Common myeloid progenitor, CD34-positive (primary cell): ENCODE data around the gene AJM1.

Experiments
- CTCF ChIA-PET: fragments of 350-600 bp; sonication (Branson Sonifier 250); formaldehyde crosslinking; loops from one replicate; lab custom pipeline; 2021; ENCODE audit warnings: antibody characterized with exemption; lab: Charles Lee
- POLR2A ChIA-PET: fragments of 350-600 bp; sonication (Branson Sonifier 250); formaldehyde crosslinking; loops from one replicate; lab custom pipeline; 2021; ENCODE audit warnings: antibody characterized with exemption; lab: Charles Lee
- DNase-seq, 3 donors: peaks; one replicate each; pipeline versions ENCODE4 v3.0.0 to v3.0.0-alpha.2; 2013
- H3K27ac ChIP-seq, 2 experiments: 1 replicate in 1 of 2; 2 replicates in 1 of 2; pipeline ENCODE4 v1.7.0; 2013; ENCODE audit warnings: inconsistent platforms in 2 of 2, low read length in 2 of 2, mild to moderate bottlenecking in 2 of 2, low read depth in 1 of 2, moderate library complexity in 1 of 2; ENCODE audit not compliant: severe bottlenecking in 2 of 2, insufficient read depth in 1 of 2, poor library complexity in 1 of 2
- H3K27me3 ChIP-seq, 5 experiments: replicated peaks in 2 of 5; 1 replicate in 3 of 5; 2 replicates in 2 of 5; pipeline versions ENCODE4 v1.6.1 to v1.7.0; 2013; ENCODE audit warnings: low read length in 4 of 5, mild to moderate bottlenecking in 2 of 5, moderate library complexity in 2 of 5, inconsistent platforms in 1 of 5; ENCODE audit not compliant: insufficient read depth in 5 of 5, control insufficient read depth in 4 of 5
- H3K36me3 ChIP-seq, 4 experiments: 1 replicate in 2 of 4; 2 replicates in 2 of 4; pipeline versions ENCODE4 v1.6.1 to v1.7.0; 2013; ENCODE audit warnings: low read length in 3 of 4, control low read depth in 1 of 4, mild to moderate bottlenecking in 1 of 4; ENCODE audit not compliant: control insufficient read depth in 4 of 4, insufficient read depth in 4 of 4
- H3K4me1 ChIP-seq, 4 experiments: 1 replicate in 3 of 4; 2 replicates in 1 of 4; pipeline versions ENCODE4 v1.6.1 to v1.7.1; 2013; ENCODE audit warnings: low read length in 3 of 4, mild to moderate bottlenecking in 3 of 4, control low read depth in 1 of 4, inconsistent platforms in 1 of 4, moderate library complexity in 1 of 4; ENCODE audit not compliant: control insufficient read depth in 4 of 4, insufficient read depth in 4 of 4; ENCODE audit errors: control extremely low read depth in 1 of 4
- H3K4me3 ChIP-seq, 7 experiments: 1 replicate in 4 of 7; 2 replicates in 3 of 7; pipeline versions ENCODE4 v1.5.1 to v1.7.0; 2013; ENCODE audit warnings: mild to moderate bottlenecking in 7 of 7, low read length in 6 of 7, moderate library complexity in 6 of 7, inconsistent platforms in 2 of 7, low read depth in 2 of 7, control low read depth in 1 of 7; ENCODE audit not compliant: insufficient read depth in 4 of 7, control insufficient read depth in 1 of 7; ENCODE audit errors: extremely low read depth in 1 of 7
- H3K9me3 ChIP-seq, 5 experiments: 1 replicate in 4 of 5; 2 replicates in 1 of 5; pipeline versions ENCODE4 v1.6.1 to v1.7.1; 2013; ENCODE audit warnings: low read length in 4 of 5, mild to moderate bottlenecking in 2 of 5, inconsistent platforms in 1 of 5, low read depth in 1 of 5, moderate library complexity in 1 of 5; ENCODE audit not compliant: control insufficient read depth in 4 of 5, insufficient read depth in 2 of 5; ENCODE audit errors: control extremely low read depth in 1 of 5
- WGBS: methylation state at CpG from one replicate; pipeline ENCODE4 v1.1.5; 2013; ENCODE audit not compliant: insufficient coverage; 5-methylcytosine and 5-hydroxymethylcytosine counted together

AJM1 gene

DNA sequence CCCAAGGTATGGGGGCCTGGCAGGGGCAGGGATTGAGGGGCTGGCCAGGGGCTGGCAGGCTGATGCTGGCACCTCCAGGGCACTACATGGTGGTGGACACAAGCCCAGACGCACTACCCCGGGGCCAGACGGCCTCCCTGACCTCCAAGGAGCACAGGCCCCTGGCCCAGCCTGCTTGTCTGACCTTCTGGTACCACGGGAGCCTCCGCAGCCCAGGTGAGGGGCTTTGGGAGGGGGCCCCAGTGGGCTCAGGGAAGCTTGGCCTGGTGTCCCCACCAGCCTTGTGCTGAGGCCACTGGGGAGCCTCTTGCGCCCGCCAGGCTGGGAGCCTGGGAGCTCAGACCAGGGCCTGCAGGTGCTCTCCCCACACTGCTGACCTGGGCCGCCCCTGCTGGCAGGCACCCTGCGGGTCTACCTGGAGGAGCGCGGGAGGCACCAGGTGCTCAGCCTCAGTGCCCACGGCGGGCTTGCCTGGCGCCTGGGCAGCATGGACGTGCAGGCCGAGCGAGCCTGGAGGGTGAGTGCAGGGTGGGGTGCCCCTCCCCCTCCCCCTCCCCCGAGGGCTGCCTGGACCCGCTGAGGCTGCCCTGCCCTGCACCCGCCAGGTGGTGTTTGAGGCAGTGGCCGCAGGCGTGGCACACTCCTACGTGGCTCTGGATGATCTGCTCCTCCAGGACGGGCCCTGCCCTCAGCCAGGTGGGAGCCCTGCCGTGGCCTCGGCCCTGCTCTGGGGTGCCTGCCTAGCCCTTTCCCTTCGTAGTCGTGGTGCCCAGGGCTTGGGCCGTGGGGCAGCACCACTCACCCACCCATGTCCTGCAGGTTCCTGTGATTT lies 15.5 kb downstream of the AJM1 start:
- Histone ChIP-seq H3K9me3 (no peaks in the 10 kb centered on the region), H3K27ac (no peak overlapping the region), H3K27me3 (no peaks in the 10 kb centered on the region), H3K36me3 (peaks cover 0 to 27% (median 19%) of the 10 kb centered on the region in 4 experiments), H3K4me1 (peaks cover 0 to 3% (median 0%) of the 10 kb centered on the region in 4 experiments), H3K4me3 (no peak overlapping the region)
- 97% methylated on average over 23 of the region's 29 CpGs for WGBS
- CTCF ChIA-PET: no interaction called here
- no peak for DNase-seq
- POLR2A ChIA-PET: no interaction called here

DNA sequence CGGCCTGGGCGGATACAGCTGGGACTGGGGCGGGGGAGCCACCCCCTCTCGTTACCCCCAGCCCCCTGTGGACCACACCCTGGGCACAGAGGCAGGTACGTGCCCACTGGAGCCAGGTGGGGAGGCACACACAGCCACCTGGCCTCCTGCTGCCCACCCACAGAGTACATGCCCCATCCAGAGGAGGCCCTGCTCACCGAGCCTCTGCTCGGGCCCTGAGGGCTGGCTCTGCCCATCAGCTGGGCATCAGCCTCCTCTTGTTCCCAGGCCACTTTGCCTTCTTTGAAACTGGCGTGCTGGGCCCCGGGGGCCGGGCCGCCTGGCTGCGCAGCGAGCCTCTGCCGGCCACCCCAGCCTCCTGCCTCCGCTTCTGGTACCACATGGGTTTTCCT lies 16.2 kb downstream of the AJM1 start:
- CTCF ChIA-PET: no interaction called here
- Histone ChIP-seq H3K27me3 (no peaks in the 10 kb centered on the region), H3K27ac (no peak overlapping the region), H3K4me3 (no peak overlapping the region), H3K36me3 (peaks cover 2 to 33% (median 23%) of the 10 kb centered on the region in 4 experiments), H3K9me3 (no peaks in the 10 kb centered on the region), H3K4me1 (peaks cover 0 to 3% (median 0%) of the 10 kb centered on the region in 4 experiments)
- 97% methylated on average over 13 of the region's 15 CpGs for WGBS
- no peak for DNase-seq
- POLR2A ChIA-PET: interaction anchor here (0.5 kb wide), 1 partner anchor 86 kb away, joined by 3 read pairs; the partner anchor contains the start of gene FBXW5

DNA sequence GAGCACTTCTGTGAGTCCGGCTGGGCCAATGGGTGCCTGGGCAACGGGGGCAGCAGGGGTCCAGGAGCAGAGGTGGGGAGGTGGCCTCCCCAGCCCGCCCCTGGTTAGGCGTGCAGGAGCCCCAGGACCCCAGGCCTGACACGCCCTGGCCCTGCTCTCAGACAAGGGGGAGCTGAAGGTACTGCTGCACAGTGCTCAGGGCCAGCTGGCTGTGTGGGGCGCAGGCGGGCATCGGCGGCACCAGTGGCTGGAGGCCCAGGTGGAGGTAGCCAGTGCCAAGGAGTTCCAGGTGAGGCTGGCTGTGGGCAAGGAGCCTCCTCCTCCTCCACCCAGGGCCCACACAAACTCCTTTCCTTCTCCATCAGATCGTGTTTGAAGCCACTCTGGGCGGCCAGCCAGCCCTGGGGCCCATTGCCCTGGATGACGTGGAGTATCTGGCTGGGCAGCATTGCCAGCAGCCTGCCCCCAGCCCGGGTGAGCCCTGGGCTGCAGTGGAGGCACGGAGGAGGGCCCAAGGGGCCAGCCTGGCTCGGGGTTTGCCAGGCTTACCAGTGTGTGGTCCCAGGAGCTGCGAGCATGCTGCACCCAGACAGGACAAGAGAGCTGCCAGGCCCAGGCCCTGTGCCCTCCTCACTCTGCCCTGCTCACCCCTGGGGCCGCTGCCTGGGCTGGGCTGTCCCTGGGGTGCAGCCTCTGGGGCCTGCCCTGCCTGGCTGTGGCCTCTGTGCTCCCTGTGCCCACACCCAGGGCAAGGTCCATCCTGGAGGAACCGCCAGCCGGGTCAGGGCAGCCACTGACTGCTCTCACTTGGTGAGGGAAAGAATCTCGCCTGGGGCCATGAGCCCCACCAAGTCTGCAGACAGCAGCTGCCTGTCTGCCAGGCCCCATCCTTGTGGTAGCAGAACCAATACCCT lies 16.8 kb downstream of the AJM1 start:
- Histone ChIP-seq H3K9me3 (no peaks in the 10 kb centered on the region), H3K27ac (no peak overlapping the region), H3K27me3 (no peaks in the 10 kb centered on the region), H3K4me3 (no peak overlapping the region), H3K4me1 (no peaks in the 10 kb centered on the region), H3K36me3 (peaks cover 2 to 38% (median 26%) of the 10 kb centered on the region in 4 experiments)
- POLR2A ChIA-PET: interaction anchor here (0.5 kb wide), 1 partner anchor 85 kb away, joined by 3 read pairs; the partner anchor contains the start of gene FBXW5
- DNase-seq: no peak
- 93% methylated on average over 12 of the region's 20 CpGs for WGBS
- CTCF ChIA-PET: interaction anchor here (1.4 kb wide), 1 partner anchor 16 kb away, joined by 3 read pairs; no protein-coding TSS in a partner anchor

DNA sequence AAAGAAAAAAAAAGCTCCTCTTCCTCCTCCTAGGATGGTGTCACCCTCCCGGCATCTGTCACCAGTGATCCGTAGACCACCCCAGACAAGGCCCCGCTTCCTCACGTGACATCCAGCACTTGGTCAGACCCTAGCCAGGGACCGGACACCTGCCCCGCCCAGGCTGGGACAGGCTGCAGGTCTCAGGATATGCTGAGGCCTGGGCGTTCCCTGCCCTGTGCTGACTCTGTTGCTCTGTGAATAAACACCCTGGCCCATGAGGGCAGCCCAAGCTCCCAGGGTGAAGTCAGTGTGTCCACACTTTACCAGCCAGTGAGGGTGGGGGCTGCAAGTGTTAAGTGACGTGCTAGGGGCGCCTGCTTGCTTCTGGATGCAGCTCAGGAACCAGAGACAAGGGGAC lies 18.3 kb downstream of the AJM1 start:
- POLR2A ChIA-PET: interaction anchor here (0.5 kb wide), 1 partner anchor 12 kb away, joined by 3 read pairs; no protein-coding TSS in a partner anchor
- Histone ChIP-seq H3K4me3 (no peak overlapping the region), H3K9me3 (no peaks in the 10 kb centered on the region), H3K27me3 (no peaks in the 10 kb centered on the region), H3K36me3 (peaks cover 2 to 38% (median 26%) of the 10 kb centered on the region in 4 experiments), H3K27ac (no peak overlapping the region), H3K4me1 (peaks cover 0 to 8% (median 7%) of the 10 kb centered on the region in 4 experiments)
- CTCF ChIA-PET: interaction anchor here (0.7 to 1.4 kb wide), 4 partner anchors 9 to 48 kb away, joined by 3 read pairs; no protein-coding TSS in a partner anchor
- WGBS: 100% methylated on average over 5 of the region's 9 CpGs
- DNase-seq: no peak

DNA sequence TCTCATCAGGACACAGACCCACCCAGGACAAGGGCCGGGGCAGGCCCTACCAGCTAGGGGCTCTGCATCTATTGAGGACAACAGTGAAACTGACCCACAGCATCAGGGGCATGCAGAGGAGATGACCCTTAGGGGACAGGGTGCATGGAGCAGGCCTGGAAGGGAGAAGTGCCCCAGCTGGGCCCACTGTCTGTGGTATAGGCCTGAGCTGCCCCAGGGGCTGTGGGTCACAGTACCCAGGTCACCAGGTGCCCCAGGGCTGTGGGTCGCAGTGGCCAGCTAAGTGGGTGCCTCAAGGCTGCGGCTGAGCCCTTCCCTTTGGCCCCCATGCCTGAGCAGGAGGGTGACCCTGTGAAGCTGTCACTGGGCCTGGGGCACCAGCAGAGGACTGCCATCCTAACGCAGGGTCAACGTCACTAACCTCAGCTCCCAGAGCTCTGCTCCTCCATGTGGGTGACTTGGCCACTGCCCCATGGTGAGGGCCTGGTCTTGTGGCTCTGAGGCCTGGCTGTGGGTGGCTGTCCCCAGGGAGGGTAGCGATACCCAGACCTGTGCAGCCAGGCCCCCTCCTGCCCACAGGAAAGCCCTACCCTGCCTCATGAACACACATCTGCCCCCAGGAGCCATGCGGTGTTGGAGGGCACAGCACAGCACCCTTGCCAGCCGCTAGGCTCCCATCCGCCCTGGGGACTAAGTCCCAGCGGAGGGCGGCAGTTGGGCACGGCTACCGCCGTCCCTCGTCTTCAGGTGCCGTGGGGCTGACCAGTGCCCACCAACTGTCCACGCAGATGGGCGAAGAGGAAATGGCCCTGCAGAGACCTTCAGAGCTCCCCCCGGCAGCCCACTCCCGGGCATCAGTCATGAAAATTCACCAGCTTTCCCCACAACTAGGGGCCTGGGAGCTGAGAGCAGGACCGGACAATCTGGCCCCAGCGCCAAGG lies 18.9 kb downstream of the AJM1 start:
- H3K4me3 ChIP-seq: no peak overlapping the region
- no peaks in the 10 kb centered on the region for H3K9me3 ChIP-seq
- no peaks in the 10 kb centered on the region for H3K27me3 ChIP-seq
- H3K4me1 ChIP-seq: peaks cover 0 to 8% (median 8%) of the 10 kb centered on the region in 4 experiments
- no peak for DNase-seq
- CTCF ChIA-PET: interaction anchor here (0.7 to 1.4 kb wide), 4 partner anchors 9 to 21 kb away, joined by 3 read pairs; no protein-coding TSS in a partner anchor
- POLR2A ChIA-PET: interaction anchor here (0.6 kb wide), 1 partner anchor 20 kb away, joined by 3 read pairs; no protein-coding TSS in a partner anchor
- peaks cover 2 to 38% (median 26%) of the 10 kb centered on the region in 4 experiments for H3K36me3 ChIP-seq
- no peak overlapping the region for H3K27ac ChIP-seq
- 94% methylated on average over 20 of the region's 22 CpGs for WGBS

DNA sequence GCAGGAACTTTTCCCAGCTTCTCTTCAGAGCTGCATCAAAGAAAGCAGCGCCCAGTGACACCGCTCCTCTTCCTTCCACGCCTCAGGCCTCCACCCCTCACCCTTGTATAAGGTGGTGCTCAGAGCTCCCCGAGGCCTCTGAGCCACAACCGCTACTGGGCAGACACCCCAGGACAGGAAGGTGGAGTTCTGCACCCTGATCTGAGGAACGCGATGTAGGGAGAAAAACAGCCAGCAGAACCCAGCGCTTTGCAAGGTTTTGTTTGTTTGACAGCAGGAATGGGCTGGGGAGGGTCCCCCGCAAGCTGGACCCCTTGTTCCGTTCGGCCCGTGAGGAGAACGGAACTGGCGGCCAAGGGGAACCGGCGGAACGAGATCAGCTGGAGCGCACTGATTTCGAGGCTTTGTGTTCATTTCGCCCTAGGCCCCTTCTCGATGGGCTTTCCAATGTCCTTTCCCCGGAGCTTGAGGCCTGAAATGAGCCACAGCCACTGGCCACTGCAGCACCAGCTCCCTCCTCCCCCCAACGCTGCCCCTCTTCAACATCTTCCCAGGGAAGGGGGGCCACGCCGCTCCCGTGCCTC lies 19.7 kb downstream of the AJM1 start:
- ChIA-PET CTCF (interaction anchor here (1.1 to 1.2 kb wide), 2 partner anchors 17 to 26 kb away, joined by 3 to 5 read pairs; no protein-coding TSS in a partner anchor), POLR2A (interaction anchor here (0.6 kb wide), 1 partner anchor 20 kb away, joined by 3 read pairs; no protein-coding TSS in a partner anchor)
- H3K9me3 ChIP-seq: no peaks in the 10 kb centered on the region
- H3K36me3 ChIP-seq: peaks cover 2 to 38% (median 26%) of the 10 kb centered on the region in 4 experiments
- no peak for DNase-seq
- no peak overlapping the region for H3K4me3 ChIP-seq
- peaks cover 0 to 10% (median 9%) of the 10 kb centered on the region in 4 experiments for H3K4me1 ChIP-seq
- WGBS: 94% methylated on average over 23 of the region's 26 CpGs
- no peaks in the 10 kb centered on the region for H3K27me3 ChIP-seq
- H3K27ac ChIP-seq: no peak overlapping the region
